Activated naive CD4-positive, alpha-beta T cell (primary cell): ENCODE data around the gene PRKG2.

ENCODE experiments used
- DNase-seq, 4 experiments: peaks; one replicate each; lab custom pipeline; 2025; lab: John Stamatoyannopoulos, UW

PRKG2 gene

DNA sequence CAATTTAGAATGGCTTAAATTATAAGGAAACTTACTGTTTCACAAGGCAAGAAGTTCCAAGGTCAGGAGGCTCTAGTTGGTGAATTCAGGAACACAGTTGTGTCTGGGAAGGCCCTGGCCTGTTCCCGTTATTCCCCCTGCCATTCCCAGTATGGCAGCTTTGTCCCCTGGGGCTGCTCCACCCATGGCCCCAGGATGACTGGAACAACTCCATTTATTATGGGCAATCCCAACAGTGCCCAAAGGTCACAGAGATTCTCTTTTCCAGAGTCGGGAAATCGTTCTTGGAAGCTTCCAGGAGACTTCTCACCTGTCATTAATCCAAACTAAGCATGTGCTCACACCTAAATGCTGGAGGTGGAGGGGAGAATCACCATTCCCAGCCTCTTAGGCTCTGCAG lies 2.8 kb upstream of the PRKG2 start:
- DNase-seq = no peak

DNA sequence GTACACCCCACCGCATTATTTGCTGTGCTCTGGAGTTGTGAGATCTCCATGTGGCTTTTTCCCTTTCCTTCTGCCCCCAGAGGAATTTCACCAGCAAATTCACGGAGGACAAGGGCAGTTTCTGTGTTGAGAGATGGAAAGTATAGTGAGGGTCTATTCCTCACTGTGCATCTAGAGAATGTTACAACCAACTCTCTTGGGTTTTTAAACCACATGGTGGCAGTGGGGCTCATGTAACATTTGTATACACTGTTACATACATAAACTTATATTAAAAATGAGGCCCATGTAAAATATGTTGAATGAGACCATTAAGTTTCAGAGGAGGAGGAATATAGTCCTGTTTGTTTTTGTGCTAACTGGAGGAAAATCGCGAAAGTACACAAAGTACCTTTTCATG lies 909 bp upstream of the PRKG2 start:
- DNase-seq = no peak

DNA sequence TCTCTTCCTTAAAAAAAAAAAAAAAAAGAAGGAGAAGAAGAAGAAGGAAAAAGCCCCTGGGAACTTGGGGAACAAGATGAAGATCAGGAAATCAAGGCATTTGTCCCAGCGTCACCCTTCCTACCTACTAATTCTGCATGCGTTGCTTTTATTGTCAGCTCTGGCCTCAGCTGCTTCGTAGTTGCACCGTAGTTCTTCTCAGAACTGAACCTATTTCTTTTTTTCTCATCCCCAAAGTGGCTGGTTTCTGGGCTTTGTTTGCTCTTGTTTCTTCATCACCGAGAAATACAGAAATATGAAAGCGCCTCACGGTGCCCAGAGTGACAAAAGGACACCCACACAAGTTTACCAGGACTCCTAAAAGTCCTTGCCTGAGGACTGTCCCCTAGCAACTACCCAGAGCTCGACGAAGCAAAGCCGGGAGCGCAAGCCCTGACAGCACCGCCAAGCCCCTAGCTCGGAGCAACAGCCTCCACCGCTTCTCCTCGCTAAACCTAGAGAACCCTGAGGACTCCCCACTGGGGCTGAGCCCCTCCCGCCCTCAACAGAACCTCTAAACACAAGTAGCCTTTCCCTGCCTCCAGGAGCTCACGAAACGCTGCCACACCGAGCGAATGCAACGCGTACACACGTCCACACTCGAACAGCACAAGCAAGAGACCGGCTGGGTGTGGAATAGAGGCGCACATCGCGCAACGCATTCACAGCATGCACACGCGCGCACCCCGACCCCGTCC lies 710 bp downstream of the PRKG2 start:
- no peak for DNase-seq

DNA sequence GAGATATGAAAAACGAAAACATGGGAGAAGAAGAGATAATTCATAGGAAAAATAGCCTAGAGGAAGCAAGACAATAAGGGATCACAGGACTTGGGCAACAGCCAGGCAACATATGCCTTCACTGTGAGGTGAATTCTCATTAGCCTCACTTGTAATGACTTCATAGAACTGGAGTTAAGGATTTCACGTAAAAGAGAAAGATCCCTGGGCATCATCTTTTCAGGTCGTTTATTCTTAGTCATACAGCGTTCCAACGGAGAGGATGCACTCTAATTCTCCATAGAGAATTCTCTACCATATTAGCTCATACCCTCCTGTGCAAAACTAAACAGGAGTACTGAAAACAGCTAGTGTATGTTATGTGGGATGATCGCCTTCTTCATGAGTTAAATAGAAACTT lies 1.4 kb downstream of the PRKG2 start:
- DNase-seq = no peak

DNA sequence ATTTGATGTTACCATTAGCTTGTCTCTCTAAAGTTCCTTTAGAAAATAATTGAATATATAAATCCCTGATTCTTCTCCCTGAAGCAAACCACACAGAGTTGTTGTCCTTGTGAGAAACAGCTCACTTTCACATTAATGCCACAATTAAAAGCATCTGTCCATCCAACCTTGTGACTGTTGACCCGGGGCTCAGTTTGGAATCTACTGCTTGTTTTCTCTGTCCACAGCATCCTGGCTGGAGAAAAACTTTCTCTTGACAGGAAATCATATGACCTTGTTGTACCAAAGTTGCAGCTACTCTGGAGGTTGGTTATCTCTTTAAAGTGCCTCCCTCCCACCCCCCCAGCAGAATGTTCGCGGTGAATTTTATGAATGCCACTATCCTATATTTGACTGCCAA lies 3.1 kb downstream of the PRKG2 start:
- DNase-seq = no peak

DNA sequence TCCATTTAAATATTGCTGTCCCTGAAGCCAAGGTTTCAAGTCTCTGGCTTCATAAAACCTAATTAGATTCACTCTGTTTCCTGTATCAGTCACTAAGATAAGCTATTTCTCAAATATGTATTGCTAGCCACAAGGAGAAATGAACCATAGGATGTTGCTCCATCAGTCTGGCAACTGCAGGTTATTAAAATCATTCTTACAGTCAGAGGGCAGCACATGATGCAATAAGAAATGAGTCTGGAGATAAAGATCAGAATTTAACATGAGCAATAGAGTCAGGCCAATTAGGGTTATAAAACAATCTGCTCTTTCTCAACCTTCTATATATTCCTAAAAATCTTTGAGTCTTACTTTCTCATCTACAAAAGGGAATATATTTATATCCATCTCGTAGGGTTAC lies 7.2 kb downstream of the PRKG2 start:
- DNase-seq = no peak

DNA sequence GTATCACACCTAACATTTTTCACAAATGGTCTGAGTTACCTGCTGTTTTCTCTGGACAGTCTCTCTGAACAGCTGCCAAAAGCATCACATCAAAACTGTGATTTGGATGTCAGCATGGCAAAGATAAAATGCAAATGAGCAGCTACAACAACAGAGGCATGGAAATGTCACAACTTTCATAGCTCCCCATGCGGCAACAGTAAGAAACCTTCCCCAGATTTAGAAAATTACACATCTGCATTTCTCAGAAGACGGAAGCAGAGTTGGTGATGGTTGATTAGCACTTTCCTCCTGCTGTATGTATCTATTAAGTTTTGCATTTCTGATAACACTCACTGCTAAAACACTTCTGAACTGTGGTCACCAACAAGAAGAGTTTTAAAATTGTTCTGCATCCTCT lies 9.7 kb downstream of the PRKG2 start:
- no peak for DNase-seq

DNA sequence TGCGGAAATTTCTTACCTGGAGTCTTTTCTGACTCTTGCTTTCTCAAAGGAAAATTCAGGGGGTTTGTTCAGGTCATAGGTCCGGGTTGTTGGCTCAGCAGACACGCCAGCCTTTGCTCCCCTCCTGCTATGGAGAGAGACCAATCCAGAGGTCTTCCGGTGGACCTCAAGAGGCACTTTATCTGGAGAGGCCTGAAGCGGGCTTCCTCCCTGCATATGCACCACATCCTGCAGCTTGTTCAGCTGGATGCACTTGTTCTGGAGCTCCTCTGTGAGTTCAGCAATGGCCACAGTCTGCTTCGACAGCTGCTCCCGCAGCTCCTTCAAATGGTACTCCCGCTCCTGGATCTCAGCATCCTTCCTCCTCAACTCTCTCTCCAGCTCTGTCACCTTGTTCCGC lies 10.5 kb downstream of the PRKG2 start:
- no peak for DNase-seq

DNA sequence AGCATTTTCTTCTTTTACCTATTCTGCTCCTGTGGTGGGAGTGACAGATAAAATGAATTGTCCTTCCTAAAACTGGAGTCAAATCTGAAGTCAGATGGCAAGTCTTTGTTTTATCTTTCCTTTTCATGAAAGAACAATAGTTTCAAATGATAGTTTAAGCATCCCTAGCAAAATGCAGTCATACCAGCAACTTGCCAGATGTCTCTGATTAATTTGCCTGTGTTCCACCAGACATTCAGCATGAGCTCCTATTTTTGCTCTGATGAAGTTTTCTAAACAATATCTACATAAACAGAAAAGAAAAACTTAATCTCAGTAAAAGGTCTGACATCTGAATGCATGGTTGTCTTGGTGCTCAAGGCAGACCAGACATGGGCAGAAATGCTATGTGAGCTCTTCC lies 15.2 kb downstream of the PRKG2 start:
- no peak for DNase-seq

DNA sequence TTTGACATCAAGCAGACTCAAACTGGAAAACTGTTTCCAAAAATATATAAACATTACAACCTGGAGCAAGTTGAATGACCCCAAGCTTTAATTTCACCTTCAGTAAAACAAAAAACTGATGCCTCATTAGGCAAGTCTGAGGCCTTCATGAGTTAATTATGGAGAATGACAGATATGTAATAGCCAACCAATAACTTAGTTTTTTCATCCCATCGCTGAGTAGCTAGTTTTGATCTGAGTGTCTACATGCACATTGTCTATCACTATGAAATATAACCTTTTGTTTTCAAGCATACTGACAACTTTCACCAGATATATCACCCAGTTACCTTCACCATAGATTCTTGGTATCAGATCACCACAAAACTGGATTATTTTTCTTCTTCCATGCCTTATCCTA lies 16.4 kb downstream of the PRKG2 start:
- DNase-seq = no peak

DNA sequence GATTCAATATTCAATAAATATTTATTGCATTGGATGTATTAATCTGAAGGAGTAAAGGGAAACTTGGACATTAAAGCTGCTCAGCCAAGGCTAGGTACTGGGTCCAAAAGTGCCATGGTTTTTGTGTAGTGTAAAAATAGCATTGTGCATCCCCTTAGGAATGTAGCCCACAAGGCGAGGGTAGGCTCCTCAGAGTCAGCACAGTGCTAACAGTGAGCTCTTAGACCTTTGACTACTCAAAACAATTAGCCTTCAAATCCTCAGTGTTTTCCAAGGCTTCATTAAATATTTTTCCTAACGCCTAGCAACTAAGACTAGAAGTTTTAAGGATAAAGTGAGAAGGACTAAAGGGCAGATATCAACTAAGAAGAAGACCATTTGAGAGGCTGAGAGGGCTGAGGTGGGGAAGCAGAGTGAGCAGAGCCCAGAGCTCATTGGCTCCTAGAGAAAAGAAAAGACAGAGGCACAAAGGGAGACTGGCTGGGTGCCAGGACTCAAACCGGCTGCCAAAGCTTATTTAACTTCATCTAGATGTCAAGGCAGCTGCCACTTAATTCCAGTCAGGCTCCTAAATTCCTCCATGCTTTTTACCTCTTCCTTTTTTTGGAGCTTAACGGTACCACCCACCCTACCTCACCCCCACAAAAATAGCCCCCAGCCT lies 17.0 kb downstream of the PRKG2 start:
- DNase-seq = no peak

DNA sequence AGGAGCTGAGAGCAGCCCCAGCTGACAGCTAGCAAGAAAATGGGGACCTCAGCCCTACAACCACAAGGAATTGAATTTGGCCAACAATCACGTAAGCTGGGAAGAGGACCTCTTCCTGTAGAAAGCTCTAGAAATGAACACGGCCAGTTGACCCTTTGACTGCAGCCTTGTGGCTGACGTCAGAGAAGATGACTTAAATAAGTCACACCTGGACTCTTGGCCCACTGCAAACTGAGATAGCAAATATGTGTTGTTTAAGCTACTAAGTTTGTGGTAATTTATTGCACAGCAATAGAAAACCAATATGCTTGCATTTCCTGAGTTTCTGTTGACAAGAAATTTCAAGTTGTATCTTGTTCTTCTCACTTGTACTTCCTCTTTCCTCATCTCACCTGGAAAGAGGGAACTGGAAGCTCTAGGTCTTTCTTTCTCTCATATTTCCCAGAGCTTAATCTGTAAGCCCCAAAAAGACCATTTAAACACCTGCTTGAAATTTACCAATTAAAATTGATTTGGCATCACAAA lies 18.8 kb downstream of the PRKG2 start:
- DNase-seq = no peak

DNA sequence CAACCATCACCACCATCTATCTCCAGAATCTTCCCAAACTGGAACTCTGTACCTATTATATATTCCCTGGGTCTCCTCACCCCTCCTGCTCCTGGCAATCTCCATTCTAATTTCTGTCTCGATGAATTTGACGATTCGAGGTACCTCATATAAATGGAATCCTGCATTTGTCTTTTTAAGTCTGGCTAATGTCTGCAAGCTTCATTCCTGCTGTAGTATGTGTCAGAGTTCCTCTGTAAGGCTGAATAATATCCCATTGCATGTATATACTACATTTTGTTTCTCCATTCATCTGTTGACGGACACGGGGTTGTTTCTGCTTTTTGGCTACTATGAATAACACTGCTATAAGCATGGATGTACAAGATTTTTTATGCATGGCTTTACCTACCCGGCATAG lies 19.5 kb downstream of the PRKG2 start:
- no peak for DNase-seq

DNA sequence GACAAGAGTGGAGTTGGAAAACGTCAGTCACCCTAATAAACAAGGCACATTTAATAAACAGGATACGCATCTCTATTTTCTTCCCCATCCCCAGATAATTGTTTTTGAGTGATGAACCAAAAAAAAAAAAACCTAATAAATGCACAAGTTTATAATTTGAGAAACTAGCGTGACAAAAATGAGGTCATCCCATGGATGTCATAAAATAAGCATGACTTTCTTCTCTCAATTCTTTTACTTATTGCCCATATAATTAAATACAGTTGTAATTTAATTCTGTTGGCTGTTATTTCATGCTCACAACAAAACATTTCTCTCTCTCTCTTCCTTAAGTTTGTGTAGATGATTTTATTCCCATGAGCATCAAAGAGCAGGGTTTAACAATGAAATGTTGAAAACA lies 20.7 kb downstream of the PRKG2 start:
- no peak for DNase-seq

DNA sequence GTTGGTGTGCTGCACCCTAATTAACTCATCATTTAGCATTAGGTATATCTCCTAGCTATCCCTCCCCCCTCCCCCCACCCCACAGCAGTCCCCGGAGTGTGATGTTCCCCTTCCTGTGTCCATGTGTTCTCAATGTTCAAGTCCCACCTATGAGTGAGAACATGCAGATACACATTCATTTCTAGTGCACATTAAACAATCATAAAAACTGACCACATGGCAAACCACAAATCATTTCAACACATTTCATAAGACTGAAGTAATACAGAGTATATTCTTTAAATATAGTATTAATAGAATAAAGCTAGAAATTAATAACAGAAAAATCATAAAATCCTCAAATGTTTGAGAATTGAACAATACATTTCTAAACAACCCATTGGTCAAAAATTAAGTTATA lies 34.1 kb downstream of the PRKG2 start:
- DNase-seq = no peak

DNA sequence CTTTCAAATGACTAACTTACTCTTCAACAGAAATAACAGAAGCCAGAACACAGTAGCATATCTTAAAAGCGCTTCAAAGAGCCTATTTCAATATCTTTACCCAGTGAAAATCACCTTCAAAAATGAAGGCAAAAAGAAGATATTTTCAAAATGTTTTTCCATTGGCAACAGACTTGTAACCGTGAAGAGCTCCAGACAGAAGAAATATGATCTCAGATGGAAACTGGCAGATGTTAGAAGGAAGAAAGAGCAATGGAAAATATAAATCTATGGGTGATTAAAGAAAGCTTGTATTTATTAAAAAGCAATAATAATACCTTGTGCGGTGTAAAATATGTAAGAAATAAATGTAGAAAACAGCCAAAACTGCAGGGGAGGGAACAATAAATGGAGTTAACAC lies 35.7 kb downstream of the PRKG2 start:
- no peak for DNase-seq

DNA sequence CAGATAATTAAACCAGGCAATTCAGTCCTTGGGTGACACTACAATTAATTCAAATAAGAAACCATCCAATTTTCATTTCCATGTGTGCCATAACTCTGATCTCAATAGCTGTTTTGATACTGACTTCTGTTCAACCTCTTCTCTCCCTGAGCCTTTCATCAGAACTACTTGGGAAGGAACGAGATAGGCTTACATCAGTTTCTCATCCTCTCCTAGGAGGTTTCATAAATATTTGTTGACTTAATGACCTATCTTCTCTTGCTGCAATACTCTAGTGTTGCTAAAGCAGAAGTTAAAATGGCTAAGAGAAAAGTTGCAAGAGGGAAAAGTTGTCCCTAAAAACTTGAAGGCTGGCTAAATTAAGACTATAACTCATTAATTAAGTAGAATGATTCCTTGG lies 41.8 kb downstream of the PRKG2 start:
- DNase-seq = no peak

DNA sequence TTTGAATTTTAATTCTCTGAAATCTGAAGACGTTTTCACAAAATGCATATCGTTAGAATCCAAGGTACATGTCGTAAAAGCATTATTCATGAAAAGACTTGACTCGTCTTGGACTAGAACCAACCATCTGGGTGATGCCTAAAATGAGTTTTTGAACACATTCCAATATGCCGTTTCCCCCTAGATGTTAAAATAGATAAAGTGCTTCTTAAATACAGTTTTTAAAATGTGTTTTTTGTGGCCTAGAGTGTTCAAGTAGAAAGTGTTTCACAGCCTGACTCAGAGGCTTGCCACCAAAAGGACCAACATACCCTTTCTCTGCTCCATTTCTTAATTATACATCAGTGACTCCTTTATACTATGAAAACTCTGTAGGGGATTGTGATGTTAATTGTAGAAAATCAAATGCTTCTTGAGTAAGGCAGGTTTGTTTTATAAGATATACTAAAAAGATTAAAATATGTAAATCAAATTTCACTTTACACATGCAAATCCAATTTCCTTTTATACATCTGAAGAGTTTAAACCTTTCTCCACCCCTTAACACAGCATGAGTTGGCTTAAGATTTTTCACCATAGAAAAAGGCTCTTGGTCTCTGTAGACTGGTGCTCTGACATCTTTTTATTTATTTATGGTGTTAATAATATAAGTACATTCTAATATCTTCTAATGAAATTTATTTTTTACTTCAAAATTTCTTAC lies 48.4 kb downstream of the PRKG2 start:
- no peak for DNase-seq

DNA sequence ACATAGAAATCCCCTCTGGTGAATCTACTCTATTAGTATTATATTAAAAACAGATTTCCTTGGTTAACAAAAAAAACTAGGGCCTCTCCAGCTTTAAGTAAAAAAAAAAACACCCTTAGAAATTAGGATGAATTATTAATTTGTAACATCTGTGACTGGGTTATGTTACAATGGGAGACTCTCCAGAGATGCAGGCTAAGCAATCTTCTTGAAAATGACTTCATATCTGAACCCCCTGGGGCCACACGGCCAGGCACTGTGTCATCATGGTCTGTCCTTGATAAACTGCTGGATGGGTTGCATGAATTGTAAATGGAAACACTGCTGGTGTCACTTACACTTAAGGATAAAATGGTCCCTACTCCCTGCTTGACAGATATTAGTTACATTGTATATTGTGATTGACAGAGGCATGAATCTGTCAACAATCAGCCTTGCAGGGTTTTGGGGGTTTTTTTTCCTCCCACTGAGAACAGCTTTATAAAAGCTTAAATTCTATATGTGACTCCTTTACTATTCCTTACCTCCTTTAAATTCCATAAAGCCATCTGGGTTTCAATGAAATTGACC lies 49.1 kb downstream of the PRKG2 start:
- no peak for DNase-seq

DNA sequence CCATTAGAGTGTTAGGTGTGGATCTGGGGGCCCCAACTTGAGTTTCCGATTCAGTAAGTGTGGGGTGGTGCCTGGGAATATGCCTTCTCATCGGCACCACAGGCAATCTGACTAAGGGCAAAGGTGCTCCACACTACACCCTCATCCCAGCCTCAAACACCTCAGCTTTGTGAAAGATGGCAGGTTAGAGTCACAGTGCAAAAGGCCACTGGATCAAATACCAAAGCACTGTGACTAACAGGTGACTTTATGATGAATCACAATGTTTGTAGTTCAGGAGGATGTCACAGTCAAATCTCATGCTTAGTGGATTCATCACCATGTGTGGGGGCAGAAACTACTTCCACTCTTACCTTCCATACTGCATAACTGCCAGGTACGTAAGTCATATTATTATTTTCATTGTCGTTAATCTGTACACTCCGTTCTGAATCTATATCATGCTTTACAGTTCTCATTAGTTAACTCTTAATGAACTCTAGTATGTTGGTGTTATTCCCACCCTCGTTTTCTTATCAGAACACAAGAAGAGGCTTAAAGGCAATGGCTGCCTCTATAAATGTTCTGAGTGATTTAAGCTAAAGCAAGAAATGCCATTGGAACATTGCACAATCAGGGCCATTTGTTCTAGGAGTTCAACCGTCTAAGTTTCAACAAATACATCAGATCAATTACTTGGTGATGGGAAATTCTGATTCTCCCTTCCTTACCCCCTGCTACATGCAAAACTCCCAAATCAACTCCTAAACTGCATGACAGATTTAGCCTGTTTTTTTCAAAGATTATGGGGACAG lies 50.2 kb downstream of the PRKG2 start:
- DNase-seq = no peak

DNA sequence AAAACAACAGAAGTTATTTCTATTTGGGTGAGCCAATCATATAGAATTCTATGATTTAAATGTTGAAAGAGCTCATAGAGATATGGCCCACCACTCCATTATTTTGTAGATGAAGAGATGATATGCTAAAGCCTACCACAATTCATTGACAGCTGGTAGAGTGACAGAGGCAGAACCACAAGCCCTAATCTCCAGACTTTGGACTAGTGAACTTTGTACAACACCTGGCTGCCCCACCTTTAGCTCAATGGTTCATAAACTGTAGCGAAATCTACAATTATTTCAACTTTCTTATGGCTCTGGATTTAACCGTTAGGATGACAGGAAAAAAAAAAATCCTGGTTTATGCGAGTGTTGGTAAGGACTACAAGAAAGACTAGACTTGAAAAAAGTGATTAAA lies 50.9 kb downstream of the PRKG2 start:
- no peak for DNase-seq
